Measurements from ENCODE around the gene WDR91.

WDR91 gene

GRCh38 chr7:135233570-135233969, 22.2 kb upstream of the WDR91 start, which contains the start of gene STRA8:
STRA8 (plus strand) TSS chr7:135233838; CDS start chr7:135240525, 6,687 bp downstream.
- H3K4me1 ChIP-seq (ENCODE audit: insufficient read depth, low read length), result no peaks in the 10 kb centered on the region
- no peaks in the 10 kb centered on the region for H4K20me1 ChIP-seq (ENCODE audit: insufficient read depth, low read length)
- no peak for DNase-seq
- H2AFZ ChIP-seq (ENCODE audit: low read depth, low read length), result no peak within 1 kb of the TSS
- TF ChIP-seq EZH2 (IDR thresholded peaks at IDR 0.05; ENCODE audit: borderline replicate concordance, low read depth, low read length, severe bottlenecking), result no peak
- TF ChIP-seq CTCF (IDR thresholded peaks at IDR 0.05; ENCODE audit: borderline replicate concordance, extremely low read depth, low read length, poor library complexity, severe bottlenecking), result no peak
- no peak within 1 kb of the TSS for H3K9ac ChIP-seq (ENCODE audit: low read depth, low read length)
- H3K9me3 ChIP-seq (ENCODE audit: insufficient read depth, low read length, severe bottlenecking), result no peaks in the 10 kb centered on the region
- no peak within 1 kb of the TSS for H3K4me2 ChIP-seq (ENCODE audit: insufficient read depth, low read length)
- ATAC-seq (ENCODE audit: insufficient read depth, low read depth), result no peak
- H3K27me3 ChIP-seq (ENCODE audit: insufficient read depth, low read length, poor library complexity), result no peaks in the 10 kb centered on the region
- no peaks in the 10 kb centered on the region for H3K36me3 ChIP-seq (ENCODE audit: insufficient read depth, low read length)
- no peak within 1 kb of the TSS for H3K4me3 ChIP-seq (ENCODE audit: low read depth in 1 of 2, low read length in 2 of 2)
- H3K79me2 ChIP-seq (ENCODE audit: insufficient read depth, low read length), result no peaks in the 10 kb centered on the region
- no peak within 1 kb of the TSS for H3K27ac ChIP-seq (ENCODE audit: low read length)

- peak; percentile 48 for TF ChIP-seq CTCF (IDR thresholded peaks at IDR 0.05; ENCODE audit: borderline replicate concordance, extremely low read depth, low read length, poor library complexity, severe bottlenecking)
- no peak for TF ChIP-seq EZH2 (IDR thresholded peaks at IDR 0.05; ENCODE audit: borderline replicate concordance, low read depth, low read length, severe bottlenecking)
- Histone ChIP-seq H3K4me2 (ENCODE audit: insufficient read depth, low read length) (no peak overlapping the region), H3K27ac (ENCODE audit: low read length) (no peak overlapping the region), H3K79me2 (ENCODE audit: insufficient read depth, low read length) (no peaks in the 10 kb centered on the region), H3K4me1 (ENCODE audit: insufficient read depth, low read length) (no peaks in the 10 kb centered on the region), H3K4me3 (ENCODE audit: low read depth in 1 of 2, low read length in 2 of 2) (no peak overlapping the region), H4K20me1 (ENCODE audit: insufficient read depth, low read length) (no peaks in the 10 kb centered on the region), H3K27me3 (ENCODE audit: insufficient read depth, low read length, poor library complexity) (no peaks in the 10 kb centered on the region), H3K9me3 (ENCODE audit: insufficient read depth, low read length, severe bottlenecking) (no peaks in the 10 kb centered on the region), H3K36me3 (ENCODE audit: insufficient read depth, low read length) (no peaks in the 10 kb centered on the region), H2AFZ (ENCODE audit: low read depth, low read length) (no peak overlapping the region), H3K9ac (ENCODE audit: low read depth, low read length) (no peak overlapping the region)
- ATAC-seq (ENCODE audit: insufficient read depth, low read depth), result peak; percentile 56; the same call in 1 of the 3 replicates
- DNase-seq, result peak; percentile 24
Observed at GRCh38 chr7:135232720-135233119, 21.4 kb upstream of the WDR91 start.

GRCh38 chr7:135232087-135232486, 20.8 kb upstream of the WDR91 start:
- Histone ChIP-seq H3K27ac (ENCODE audit: low read length) (no peak overlapping the region), H4K20me1 (ENCODE audit: insufficient read depth, low read length) (no peaks in the 10 kb centered on the region), H3K9ac (ENCODE audit: low read depth, low read length) (no peak overlapping the region), H2AFZ (ENCODE audit: low read depth, low read length) (no peak overlapping the region), H3K79me2 (ENCODE audit: insufficient read depth, low read length) (no peaks in the 10 kb centered on the region), H3K27me3 (ENCODE audit: insufficient read depth, low read length, poor library complexity) (no peaks in the 10 kb centered on the region), H3K4me2 (ENCODE audit: insufficient read depth, low read length) (no peak overlapping the region), H3K4me1 (ENCODE audit: insufficient read depth, low read length) (no peaks in the 10 kb centered on the region), H3K4me3 (ENCODE audit: low read depth in 1 of 2, low read length in 2 of 2) (no peak overlapping the region), H3K36me3 (ENCODE audit: insufficient read depth, low read length) (no peaks in the 10 kb centered on the region), H3K9me3 (ENCODE audit: insufficient read depth, low read length, severe bottlenecking) (no peaks in the 10 kb centered on the region)
- no peak for ATAC-seq (ENCODE audit: insufficient read depth, low read depth)
- no peak for DNase-seq
- TF ChIP-seq CTCF (IDR thresholded peaks at IDR 0.05; ENCODE audit: borderline replicate concordance, extremely low read depth, low read length, poor library complexity, severe bottlenecking) (no peak), EZH2 (IDR thresholded peaks at IDR 0.05; ENCODE audit: borderline replicate concordance, low read depth, low read length, severe bottlenecking) (no peak)

GRCh38 chr7:135231686-135232085, 20.4 kb upstream of the WDR91 start:
- no peak for ATAC-seq (ENCODE audit: insufficient read depth, low read depth)
- Histone ChIP-seq H3K79me2 (ENCODE audit: insufficient read depth, low read length) (no peaks in the 10 kb centered on the region), H3K9ac (ENCODE audit: low read depth, low read length) (no peak overlapping the region), H3K36me3 (ENCODE audit: insufficient read depth, low read length) (no peaks in the 10 kb centered on the region), H2AFZ (ENCODE audit: low read depth, low read length) (no peak overlapping the region), H3K4me1 (ENCODE audit: insufficient read depth, low read length) (no peaks in the 10 kb centered on the region), H3K4me3 (ENCODE audit: low read depth in 1 of 2, low read length in 2 of 2) (no peak overlapping the region), H4K20me1 (ENCODE audit: insufficient read depth, low read length) (no peaks in the 10 kb centered on the region), H3K27ac (ENCODE audit: low read length) (no peak overlapping the region), H3K9me3 (ENCODE audit: insufficient read depth, low read length, severe bottlenecking) (no peaks in the 10 kb centered on the region), H3K4me2 (ENCODE audit: insufficient read depth, low read length) (no peak overlapping the region), H3K27me3 (ENCODE audit: insufficient read depth, low read length, poor library complexity) (peaks cover 2% of the 10 kb centered on the region)
- no peak for DNase-seq
- TF ChIP-seq EZH2 (IDR thresholded peaks at IDR 0.05; ENCODE audit: borderline replicate concordance, low read depth, low read length, severe bottlenecking), result no peak
- TF ChIP-seq CTCF (IDR thresholded peaks at IDR 0.05; ENCODE audit: borderline replicate concordance, extremely low read depth, low read length, poor library complexity, severe bottlenecking), result no peak
